GM12878 (cell line): Measurements from ENCODE around the gene ATXN1L. TPM values are rescaled to one million over a fixed set of nuclear protein-coding genes. Genes with fewer than 3 reads are reported as not detected.

ENCODE experiments used
- ATAC-seq: fragments of 200-7000 bp; cut with Tn5 transposase; 3 replicates; pipeline ENCODE4 v1.9.1; 2020; ENCODE audit warnings: mild to moderate bottlenecking, moderate library complexity
- BruUV-seq: library from RNA; stranded (reverse); fragments of 400-500 nt; replicated peaks from 2 replicates; lab custom pipeline; 2021; lab: Mats Ljungman, UMichigan
- CTCF ChIA-PET: fragments of 300-600 bp; sonication (Branson Sonifier 250); formaldehyde crosslinking; extraction: SDS; loops from one replicate; lab custom pipeline; 2021; ENCODE audit warnings: inconsistent platforms; lab: Yijun Ruan, JAX
- POLR2A ChIA-PET: fragments of 350-600 bp; formaldehyde crosslinking; extraction: SDS; loops from one replicate; lab custom pipeline; 2021; ENCODE audit warnings: inconsistent platforms; lab: Charles Lee
- RAD21 ChIA-PET: fragments of 300-600 bp; sonication (Branson Sonifier 250); formaldehyde crosslinking; loops from one replicate; lab custom pipeline; 2023; ENCODE audit warnings: antibody characterized with exemption; ENCODE audit not compliant: unreplicated experiment; lab: Charles Lee
- SMC1A ChIA-PET: fragments of 300-600 bp; sonication (Branson Sonifier 250); formaldehyde crosslinking; loops from one replicate; lab custom pipeline; 2023; ENCODE audit not compliant: unreplicated experiment, uncharacterized antibody; lab: Charles Lee
- DNase-seq: peaks from one replicate; pipeline ENCODE4 v3.0.0-alpha.2; 2011; ENCODE audit warnings: low read depth, low spot score
- FAIRE-seq: peaks from 3 replicates; lab custom pipeline; 2011; peaks lifted over from hg19 to GRCh38; lab: Jason Lieb, UNC
- H2AFZ ChIP-seq: 2 replicates; pipeline ENCODE4 v1.6.0; 2011; ENCODE audit warnings: low read depth, low read length, control low read depth; ENCODE audit not compliant: control insufficient read depth
- H3K27ac ChIP-seq: 2 replicates; pipeline ENCODE4 v1.5.1; 2011; ENCODE audit warnings: control low read depth; ENCODE audit not compliant: control insufficient read depth, insufficient read depth
- H3K27me3 ChIP-seq, 2 experiments: replicated peaks in 1 of 2; 2 replicates each; pipeline versions ENCODE4 v1.6.0 to v1.6.1; 2011; ENCODE audit warnings: low read length in 1 of 2; ENCODE audit not compliant: control insufficient read depth in 2 of 2, insufficient read depth in 2 of 2
- H3K36me3 ChIP-seq, 2 experiments: 2 replicates each; pipeline ENCODE4 v1.5.1; 2011; ENCODE audit warnings: low read length in 1 of 2; ENCODE audit not compliant: control insufficient read depth in 2 of 2, insufficient read depth in 2 of 2
- H3K4me1 ChIP-seq: 2 replicates; pipeline ENCODE4 v1.6.1; 2011; ENCODE audit warnings: mild to moderate bottlenecking, low read length, moderate library complexity, mixed read lengths; ENCODE audit not compliant: control insufficient read depth, insufficient read depth
- H3K4me2 ChIP-seq: 2 replicates; pipeline ENCODE4 v1.6.0; 2011; ENCODE audit warnings: control low read depth; ENCODE audit not compliant: control insufficient read depth, insufficient read depth
- H3K4me3 ChIP-seq: fragments of 200-600 bp; sonication (generic); 2 replicates; pipeline ENCODE4 v1.5.1; 2016
- H3K79me2 ChIP-seq: 2 replicates; pipeline ENCODE4 v1.6.0; 2011; ENCODE audit warnings: low read length; ENCODE audit not compliant: control insufficient read depth, insufficient read depth
- H3K9ac ChIP-seq: 2 replicates; pipeline ENCODE4 v1.8.0; 2011; ENCODE audit warnings: low read length, control low read depth, mixed read lengths; ENCODE audit not compliant: control insufficient read depth, insufficient read depth
- H3K9me3 ChIP-seq: replicated peaks from 3 replicates; pipeline ENCODE4 v1.5.1; 2011; ENCODE audit warnings: mild to moderate bottlenecking, low read length; ENCODE audit not compliant: control insufficient read depth, insufficient read depth
- H4K20me1 ChIP-seq: 2 replicates; pipeline ENCODE4 v1.6.0; 2011; ENCODE audit not compliant: control insufficient read depth, insufficient read depth
- DPF2 ChIP-seq: fragments of 450-650 bp; IDR thresholded peaks from 2 replicates; pipeline ENCODE4 v1.6.1; 2017; ENCODE audit warnings: mild to moderate bottlenecking
- GABPA ChIP-seq: IDR thresholded peaks from 2 replicates; pipeline ENCODE4 v1.6.1; 2014; ENCODE audit warnings: antibody characterized with exemption, low read depth, mild to moderate bottlenecking, inconsistent platforms
- HDGF ChIP-seq: fragments of 450-650 bp; IDR thresholded peaks from 2 replicates; pipeline ENCODE4 v1.6.1; 2016; ENCODE audit warnings: antibody characterized with exemption
- JUNB ChIP-seq: IDR thresholded peaks from 2 replicates; pipeline ENCODE4 v1.6.1; 2016; ENCODE audit warnings: antibody characterized with exemption, mild to moderate bottlenecking
- LARP7 ChIP-seq: fragments of 450-650 bp; IDR thresholded peaks from 2 replicates; pipeline ENCODE4 v1.6.1; 2017; ENCODE audit warnings: mild to moderate bottlenecking
- MEF2B ChIP-seq: fragments of 450-650 bp; IDR thresholded peaks from 2 replicates; pipeline ENCODE4 v1.6.1; 2018; ENCODE audit warnings: mild to moderate bottlenecking, moderate library complexity; ENCODE audit not compliant: partially characterized antibody, poor library complexity, severe bottlenecking
- RAD51 ChIP-seq: fragments of 450-650 bp; IDR thresholded peaks from 2 replicates; pipeline ENCODE4 v1.6.1; 2016; ENCODE audit warnings: moderate library complexity, mild to moderate bottlenecking, inconsistent platforms
- RFX5 ChIP-seq: IDR thresholded peaks from 2 replicates; pipeline ENCODE4 v1.6.1; 2011; ENCODE audit warnings: low read depth, low read length, improper control_type of control experiment
- RUNX3 ChIP-seq: IDR thresholded peaks from 2 replicates; pipeline ENCODE4 v1.6.1; 2012; ENCODE audit warnings: low read length, inconsistent platforms
- SMC3 ChIP-seq: IDR thresholded peaks from 2 replicates; pipeline ENCODE4 v1.6.1; 2011; ENCODE audit warnings: low read length, improper control_type of control experiment, borderline replicate concordance
- SREBF2 ChIP-seq: IDR thresholded peaks from 2 replicates; pipeline ENCODE4 v1.6.1; 2012; ENCODE audit warnings: mild to moderate bottlenecking, low read length
- ZBTB33 ChIP-seq: fragments of 450-650 bp; IDR thresholded peaks from 2 replicates; pipeline ENCODE4 v1.6.1; 2017; ENCODE audit warnings: mild to moderate bottlenecking
- ZNF217 ChIP-seq: fragments of 450-650 bp; IDR thresholded peaks from 2 replicates; pipeline ENCODE4 v1.6.1; 2017; ENCODE audit warnings: antibody characterized with exemption, mild to moderate bottlenecking
- ZZZ3 ChIP-seq: IDR thresholded peaks from 2 replicates; pipeline ENCODE4 v1.6.1; 2011; ENCODE audit warnings: low read depth; ENCODE audit not compliant: control insufficient read depth, insufficient read length
- WGBS: methylation state at CpG from one replicate; pipeline ENCODE4 v1.1.6; 2016; ENCODE audit warnings: low lambda C conversion rate; ENCODE audit not compliant: insufficient replicate concordance, insufficient coverage; ENCODE audit errors: missing lambda C conversion rate; 5-methylcytosine and 5-hydroxymethylcytosine counted together
- in situ Hi-C: fragments of 300-500 bp; cut with MboI; formaldehyde crosslinking; loops from 9 replicates; pipeline ENCODE4 v1.14.3; 2018; ENCODE audit warnings: mixed read lengths
- intact Hi-C: fragments of 100-400 bp; cut with micrococcal nuclease; formaldehyde crosslinking; loops from one replicate; pipeline ENCODE4 v1.14.2; 2022; ENCODE audit not compliant: unreplicated experiment
- polyA plus RNA-seq, 11 experiments: library from polyadenylated mRNA; depleted of rRNA in 4 of 11; unstranded in 6 of 11; stranded (reverse) in 5 of 11; fragments of >200 nt; fragmentation: Nextera tagmentation in 4 of 11; fragmentation: Illumina TruSeq in 1 of 11; extraction: Ambion mirVana in 4 of 11; extraction: Trizol in 1 of 11; gene quantifications; 1 replicate in 1 of 11; 2 replicates in 10 of 11; pipeline versions ENCODE4 v1.2.1 to v1.2.3, GENCODE V29; 2011 to 2016; ENCODE audit warnings: inconsistent platforms in 2 of 11, missing spikeins in 2 of 11, low read depth in 1 of 11
- total RNA-seq, 4 experiments: library from RNA; depleted of rRNA in 3 of 4; stranded (reverse); fragments of >200 nt in 3 of 4; fragmentation: Illumina TruSeq in 1 of 4; extraction: Trizol in 1 of 4; gene quantifications; 2 replicates each; pipeline versions ENCODE4 v1.2.1 to v1.2.3, GENCODE V29; 2013 to 2021
- TF ChIP-seq, protein P1 (sequence below): fragments of 450-650 bp; conservative IDR thresholded peaks from 2 replicates; pipeline ENCODE4 v1.6.1; 2017; ENCODE audit warnings: mild to moderate bottlenecking, moderate library complexity
- TF ChIP-seq, protein P2 (sequence below): fragments of 450-650 bp; IDR thresholded peaks from 2 replicates; pipeline ENCODE4 v1.6.1; 2017; ENCODE audit warnings: borderline replicate concordance

Gene ATXN1L
- total and polyA plus RNA-seq, 10 of the 15 experiments (the other 5 are each of a cell fraction or from before 2014, with no cell fraction given), result 1.8 to 14.6 (median 9.2) TPM

DNA sequence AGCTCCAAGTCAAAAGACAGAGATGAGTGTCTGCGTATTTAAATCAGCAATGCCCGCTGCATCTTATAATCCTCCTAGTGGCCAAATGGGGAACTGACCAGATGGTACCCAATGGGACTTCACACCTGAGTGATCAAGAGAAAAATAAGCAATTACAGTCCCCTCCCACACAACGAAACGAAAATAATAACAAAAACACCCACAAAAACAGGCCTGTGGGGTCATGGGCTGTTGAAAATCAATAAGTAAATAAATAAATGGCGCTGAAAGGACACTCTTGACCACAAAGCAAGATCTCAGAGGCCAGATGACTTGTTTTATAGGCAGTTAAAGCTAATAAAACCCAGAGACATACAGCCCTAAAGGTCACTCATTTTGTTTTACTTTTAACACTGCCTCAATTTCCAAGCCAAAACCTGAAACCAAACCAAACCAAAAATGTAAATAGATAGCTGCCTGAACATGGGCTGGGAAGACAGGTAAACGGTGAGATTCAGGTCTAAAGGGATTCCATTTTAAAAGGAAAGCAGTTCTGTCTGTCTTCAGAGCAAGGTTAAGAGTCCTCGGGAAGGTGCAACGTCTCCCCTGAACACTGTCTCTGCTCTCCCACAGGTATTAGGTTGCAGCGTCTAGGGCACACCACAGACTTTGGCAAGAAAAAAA lies 36.9 kb downstream of the ATXN1L start (continued):
- TF ChIP-seq MEF2B, result no peak
- TF ChIP-seq HDGF, result no peak
- TF ChIP-seq DPF2, result 0 out of 2 replicates have a peak, but pooled peaks have one; percentile 4
- TF ChIP-seq ZNF217, result no peak
- no peak for TF ChIP-seq GABPA

DNA sequence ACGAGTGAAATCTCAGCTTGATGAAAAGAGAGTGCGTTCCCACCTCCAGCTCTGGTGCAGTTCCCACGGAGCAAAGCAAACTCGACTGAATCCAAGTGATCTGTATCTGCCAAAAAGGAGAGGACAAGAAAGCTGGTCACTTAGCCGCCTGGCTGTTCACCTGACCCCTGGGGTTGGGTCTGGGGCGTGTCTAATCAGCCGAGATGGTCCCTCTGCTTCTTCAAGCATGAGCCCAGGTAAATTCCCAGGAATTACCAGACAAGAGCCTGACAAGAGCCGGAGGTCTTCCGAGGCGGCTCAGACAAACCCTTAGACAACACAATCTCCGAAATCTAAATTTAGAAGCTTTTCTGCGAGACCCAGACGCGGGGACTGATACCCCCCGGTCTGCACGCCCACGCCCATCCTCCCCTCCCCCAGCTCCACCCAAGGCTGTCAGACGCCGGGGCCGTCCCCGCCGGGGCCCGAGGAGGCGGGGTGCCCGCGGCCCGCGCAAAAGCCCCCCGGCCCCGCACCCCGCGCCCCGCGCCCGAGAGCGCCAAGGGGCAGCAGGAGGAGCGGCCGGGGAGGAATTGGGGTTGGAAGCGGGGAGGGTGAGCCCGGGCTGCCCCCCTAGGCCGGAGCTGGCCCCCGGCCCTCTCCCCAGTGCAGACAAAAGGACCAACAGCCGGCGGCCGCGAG lies 37.5 kb downstream of the ATXN1L start:
- in situ Hi-C loops (no loop called here), intact Hi-C loops (loop anchor here (1.0 to 10.0 kb wide), 6 partner anchors 39 to 319 kb away; partner anchors contain the start of genes AP1G1 and ATXN1L)
- H3K4me2 ChIP-seq, result peak overlapping the region; percentile 93
- no peaks in the 10 kb centered on the region for H3K36me3 ChIP-seq
- H3K27ac ChIP-seq, result peak overlapping the region; percentile 71
- FAIRE-seq (no peak), DNase-seq (no peak), ATAC-seq (peak; percentile 65)
- SMC1A ChIA-PET, result interaction anchor here (0.7 to 4.3 kb wide), 29 partner anchors 8 to 318 kb away, joined by 3 to 30 read pairs (median 7); partner anchors contain the start of genes AP1G1, ATXN1L and IST1
- no peaks in the 10 kb centered on the region for H3K9me3 ChIP-seq
- H3K4me1 ChIP-seq, result peaks cover 12% of the 10 kb centered on the region
- CTCF ChIA-PET, result interaction anchor here (0.6 to 5.2 kb wide), 37 partner anchors 8 to 318 kb away, joined by 3 to 39 read pairs (median 7); partner anchors contain the start of genes AP1G1 and IST1
- under 1% methylated on average over 17 of the region's 46 CpGs for WGBS
- RAD21 ChIA-PET, result interaction anchor here (0.8 to 4.7 kb wide), 25 partner anchors 9 to 318 kb away, joined by 3 to 53 read pairs (median 5); partner anchors contain the start of genes AP1G1, ATXN1L, IST1 and TXNL4B
- H3K27me3 ChIP-seq, result no peaks in the 10 kb centered on the region
- H3K79me2 ChIP-seq, result no peaks in the 10 kb centered on the region
- no TSS peak for BruUV-seq
- peak overlapping the region; percentile 92 for H3K4me3 ChIP-seq
- H3K9ac ChIP-seq, result peak overlapping the region; percentile 73
- H2AFZ ChIP-seq, result peak overlapping the region; percentile 95
- POLR2A ChIA-PET, result interaction anchor here (0.5 to 4.7 kb wide), 12 partner anchors 12 to 161 kb away, joined by 3 to 34 read pairs (median 6); partner anchors contain the start of genes AP1G1, ATXN1L and IST1
- no peaks in the 10 kb centered on the region for H4K20me1 ChIP-seq
- TF ChIP-seq, protein P1, sequence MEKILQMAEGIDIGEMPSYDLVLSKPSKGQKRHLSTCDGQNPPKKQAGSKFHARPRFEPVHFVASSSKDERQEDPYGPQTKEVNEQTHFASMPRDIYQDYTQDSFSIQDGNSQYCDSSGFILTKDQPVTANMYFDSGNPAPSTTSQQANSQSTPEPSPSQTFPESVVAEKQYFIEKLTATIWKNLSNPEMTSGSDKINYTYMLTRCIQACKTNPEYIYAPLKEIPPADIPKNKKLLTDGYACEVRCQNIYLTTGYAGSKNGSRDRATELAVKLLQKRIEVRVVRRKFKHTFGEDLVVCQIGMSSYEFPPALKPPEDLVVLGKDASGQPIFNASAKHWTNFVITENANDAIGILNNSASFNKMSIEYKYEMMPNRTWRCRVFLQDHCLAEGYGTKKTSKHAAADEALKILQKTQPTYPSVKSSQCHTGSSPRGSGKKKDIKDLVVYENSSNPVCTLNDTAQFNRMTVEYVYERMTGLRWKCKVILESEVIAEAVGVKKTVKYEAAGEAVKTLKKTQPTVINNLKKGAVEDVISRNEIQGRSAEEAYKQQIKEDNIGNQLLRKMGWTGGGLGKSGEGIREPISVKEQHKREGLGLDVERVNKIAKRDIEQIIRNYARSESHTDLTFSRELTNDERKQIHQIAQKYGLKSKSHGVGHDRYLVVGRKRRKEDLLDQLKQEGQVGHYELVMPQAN, result no peak
- TF ChIP-seq RAD51 (no peak; the same call in 1 of the 2 replicates), SREBF2 (no peak), LARP7 (no peak), SMC3 (no peak), RFX5 (no peak), RUNX3 (no peak), ZBTB33 (no peak), ZZZ3 (no peak), JUNB (no peak)
- TF ChIP-seq, protein P2, sequence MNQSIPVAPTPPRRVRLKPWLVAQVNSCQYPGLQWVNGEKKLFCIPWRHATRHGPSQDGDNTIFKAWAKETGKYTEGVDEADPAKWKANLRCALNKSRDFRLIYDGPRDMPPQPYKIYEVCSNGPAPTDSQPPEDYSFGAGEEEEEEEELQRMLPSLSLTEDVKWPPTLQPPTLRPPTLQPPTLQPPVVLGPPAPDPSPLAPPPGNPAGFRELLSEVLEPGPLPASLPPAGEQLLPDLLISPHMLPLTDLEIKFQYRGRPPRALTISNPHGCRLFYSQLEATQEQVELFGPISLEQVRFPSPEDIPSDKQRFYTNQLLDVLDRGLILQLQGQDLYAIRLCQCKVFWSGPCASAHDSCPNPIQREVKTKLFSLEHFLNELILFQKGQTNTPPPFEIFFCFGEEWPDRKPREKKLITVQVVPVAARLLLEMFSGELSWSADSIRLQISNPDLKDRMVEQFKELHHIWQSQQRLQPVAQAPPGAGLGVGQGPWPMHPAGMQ, result no peak
